Osteocyte (in vitro differentiated cells): ENCODE results near the gene TEX261. TPM values are rescaled to one million over a fixed set of nuclear protein-coding genes. Genes with fewer than 3 reads are reported as not detected.

Experiments used
- DNase-seq: peaks from one replicate; pipeline ENCODE4 v3.0.0; 2021; ENCODE audit warnings: mixed read lengths; ENCODE audit not compliant: unreplicated experiment; ENCODE audit errors: extremely low spot score
- H3K27ac Mint-ChIP-seq: one replicate; pipeline ENCODE4 v1.8.0; 2021; ENCODE audit warnings: mild to moderate bottlenecking, mixed read lengths; ENCODE audit not compliant: unreplicated experiment
- H3K27me3 Mint-ChIP-seq: one replicate; pipeline ENCODE4 v1.8.0; 2021; ENCODE audit warnings: mixed read lengths; ENCODE audit not compliant: unreplicated experiment
- H3K36me3 Mint-ChIP-seq: one replicate; pipeline ENCODE4 v1.8.0; 2021; ENCODE audit warnings: mixed read lengths; ENCODE audit not compliant: unreplicated experiment
- H3K4me1 Mint-ChIP-seq: one replicate; pipeline ENCODE4 v1.8.0; 2021; ENCODE audit warnings: mixed read lengths; ENCODE audit not compliant: unreplicated experiment
- H3K4me3 Mint-ChIP-seq: one replicate; pipeline ENCODE4 v1.8.0; 2021; ENCODE audit warnings: mild to moderate bottlenecking, moderate library complexity, mixed read lengths; ENCODE audit not compliant: unreplicated experiment
- H3K9me3 Mint-ChIP-seq: one replicate; pipeline ENCODE4 v1.8.0; 2021; ENCODE audit warnings: mixed read lengths; ENCODE audit not compliant: unreplicated experiment
- CTCF ChIP-seq: fragments of 200-600 bp; sonication (generic); IDR thresholded peaks from 2 replicates; pipeline ENCODE4 v1.5.0; 2021; ENCODE audit warnings: antibody characterized with exemption, mild to moderate bottlenecking, moderate library complexity
- total RNA-seq: library from RNA; stranded (reverse); gene quantifications from 2 replicates; pipeline ENCODE4 v1.2.1, GENCODE V29; 2021

The TEX261 gene
- total RNA-seq, 1 donor from 2014 or later, result 71.2 TPM

GRCh38 chr2:70986499-70987189, 8.0 kb downstream of the TEX261 start:
- H3K27ac Mint-ChIP-seq, result no peak overlapping the region
- no peaks in the 10 kb centered on the region for H3K27me3 Mint-ChIP-seq
- TF ChIP-seq CTCF, result no peak
- peaks cover 3% of the 10 kb centered on the region for H3K4me1 Mint-ChIP-seq
- H3K4me3 Mint-ChIP-seq, result no peak overlapping the region
- DNase-seq, result peak; percentile 54
- H3K9me3 Mint-ChIP-seq, result no peaks in the 10 kb centered on the region
- H3K36me3 Mint-ChIP-seq, result peaks cover 32% of the 10 kb centered on the region

GRCh38 chr2:70985956-70986355, 8.7 kb downstream of the TEX261 start:
- no peaks in the 10 kb centered on the region for H3K27me3 Mint-ChIP-seq
- no peak overlapping the region for H3K4me3 Mint-ChIP-seq
- no peak overlapping the region for H3K27ac Mint-ChIP-seq
- no peaks in the 10 kb centered on the region for H3K4me1 Mint-ChIP-seq
- no peak for TF ChIP-seq CTCF
- DNase-seq, result peak; percentile 56
- peaks cover 30% of the 10 kb centered on the region for H3K36me3 Mint-ChIP-seq
- H3K9me3 Mint-ChIP-seq, result no peaks in the 10 kb centered on the region

- Mint-ChIP-seq H3K9me3 (no peaks in the 10 kb centered on the region), H3K4me1 (no peaks in the 10 kb centered on the region), H3K4me3 (no peak overlapping the region), H3K27me3 (no peaks in the 10 kb centered on the region), H3K27ac (no peak overlapping the region), H3K36me3 (peaks cover 30% of the 10 kb centered on the region)
- no peak for TF ChIP-seq CTCF
- peak; percentile 76 for DNase-seq
Observed at GRCh38 chr2:70985283-70985688, 9.4 kb downstream of the TEX261 start.

GRCh38 chr2:70984576-70985282, 9.9 kb downstream of the TEX261 start:
- peak; percentile 64 for TF ChIP-seq CTCF
- H3K36me3 Mint-ChIP-seq, result peaks cover 30% of the 10 kb centered on the region
- H3K4me3 Mint-ChIP-seq, result no peak overlapping the region
- no peak overlapping the region for H3K27ac Mint-ChIP-seq
- peak; percentile 85 for DNase-seq
- H3K4me1 Mint-ChIP-seq, result no peaks in the 10 kb centered on the region
- H3K27me3 Mint-ChIP-seq, result no peaks in the 10 kb centered on the region
- no peaks in the 10 kb centered on the region for H3K9me3 Mint-ChIP-seq

GRCh38 chr2:70984228-70984575, 10.5 kb downstream of the TEX261 start:
- Mint-ChIP-seq H3K4me3 (no peak overlapping the region), H3K27ac (no peak overlapping the region), H3K4me1 (no peaks in the 10 kb centered on the region), H3K36me3 (peaks cover 30% of the 10 kb centered on the region), H3K9me3 (no peaks in the 10 kb centered on the region), H3K27me3 (no peaks in the 10 kb centered on the region)
- peak; percentile 64 for DNase-seq
- no peak for TF ChIP-seq CTCF
